ENCODE results near the gene C1QTNF3.

GRCh38 chr5:34047774-34048572 is 5.0 kb upstream of the C1QTNF3 start:
- no peak for TF ChIP-seq CTCF (conservative IDR thresholded peaks at IDR 0.05)
- no peak for TF ChIP-seq ZFX (IDR thresholded peaks at IDR 0.05)

Measured in C4-2B (cell line).